A549 (cell line): ENCODE data around the gene ARMH3. TPM values are rescaled to one million over a fixed set of nuclear protein-coding genes. Genes with fewer than 3 reads are reported as not detected.

Experiments
- ATAC-seq, 2 experiments: fragments of 200-7000 bp in 1 of 2; fragments of >200 bp in 1 of 2; cut with Nextera tagmentation in 1 of 2; cut with Tn5 transposase in 1 of 2; 3 replicates each; pipeline versions ENCODE4 v1.8.0 to v1.9.1; 2018 to 2020; ENCODE audit warnings: mild to moderate bottlenecking in 1 of 2, moderate library complexity in 1 of 2
- CTCF ChIA-PET: fragments of 300-600 bp; sonication (Branson Sonifier 250); formaldehyde crosslinking; extraction: SDS; loops from one replicate; lab custom pipeline; 2021; ENCODE audit warnings: antibody characterized with exemption, inconsistent platforms; lab: Yijun Ruan, JAX
- POLR2A ChIA-PET: fragments of 350-600 bp; formaldehyde crosslinking; extraction: SDS; loops from one replicate; lab custom pipeline; 2021; ENCODE audit warnings: antibody characterized with exemption, inconsistent platforms; lab: Yijun Ruan, JAX
- DNase-seq, 2 experiments: peaks; one replicate each; pipeline versions ENCODE4 v3.0.0 to v3.0.0-alpha.2; 2011 to 2016; ENCODE audit warnings: low read depth in 1 of 2, low spot score in 1 of 2
- FAIRE-seq: peaks from 2 replicates; lab custom pipeline; 2011; peaks lifted over from hg19 to GRCh38; lab: Jason Lieb, UNC
- H3K27ac ChIP-seq, 2 experiments: fragments of >200 bp; sonication (Bioruptor Twin); formaldehyde crosslinking; 3 replicates each; pipeline ENCODE4 v1.5.1; 2016 to 2017
- H3K4me1 ChIP-seq: fragments of >200 bp; sonication (Bioruptor Twin); formaldehyde crosslinking; 3 replicates; pipeline ENCODE4 v1.6.1; 2016
- H3K4me2 ChIP-seq: fragments of >200 bp; sonication (Bioruptor Twin); formaldehyde crosslinking; 3 replicates; pipeline ENCODE4 v1.6.1; 2016
- H3K4me3 ChIP-seq: fragments of >200 bp; sonication (Bioruptor Twin); formaldehyde crosslinking; 3 replicates; pipeline ENCODE4 v1.5.1; 2016
- H3K9me3 ChIP-seq: fragments of >200 bp; sonication (Bioruptor Twin); formaldehyde crosslinking; 3 replicates; pipeline ENCODE4 v1.6.1; 2016
- ATOH8 ChIP-seq: fragments of 250-450 bp; sonication (Bioruptor Pico); IDR thresholded peaks from 2 replicates; pipeline ENCODE4 v1.5.0; 2020; ENCODE audit warnings: low read depth, mild to moderate bottlenecking, moderate library complexity
- BHLHE40 ChIP-seq: IDR thresholded peaks from 2 replicates; pipeline ENCODE4 v1.6.1; 2012; ENCODE audit warnings: low read depth, low read length, inconsistent platforms
- CTCF ChIP-seq: fragments of >200 bp; sonication (Bioruptor Twin); formaldehyde crosslinking; IDR thresholded peaks from 3 replicates; pipeline ENCODE4 v1.5.1; 2016
- ESRRA ChIP-seq: fragments of 150-350 bp; IDR thresholded peaks from 2 replicates; pipeline ENCODE4 v1.6.1; 2014; ENCODE audit warnings: mild to moderate bottlenecking, low read length, borderline replicate concordance
- FOSL2 ChIP-seq, 2 experiments: fragments of 450-650 bp in 1 of 2; fragments of >200 bp in 1 of 2; sonication (Bioruptor Twin) in 1 of 2; formaldehyde crosslinking; IDR thresholded peaks; 2 replicates each; pipeline versions ENCODE4 v1.5.0 to v1.6.1; 2016 to 2020; ENCODE audit warnings: mild to moderate bottlenecking in 1 of 2, moderate library complexity in 1 of 2
- HOXB13 ChIP-seq: fragments of 250-450 bp; sonication (Bioruptor Pico); IDR thresholded peaks from 2 replicates; pipeline ENCODE4 v1.5.0; 2020; ENCODE audit warnings: low read depth, mild to moderate bottlenecking, moderate library complexity
- JUN ChIP-seq, 2 experiments: fragments of >200 bp; sonication (Bioruptor Twin); formaldehyde crosslinking; IDR thresholded peaks; 2 replicates in 1 of 2; 3 replicates in 1 of 2; pipeline ENCODE4 v1.6.1; 2016 to 2017
- JUNB ChIP-seq: fragments of >200 bp; sonication (Bioruptor Twin); formaldehyde crosslinking; IDR thresholded peaks from 2 replicates; pipeline ENCODE4 v1.6.1; 2016
- KDM1A ChIP-seq: fragments of 200-600 bp; sonication (generic); IDR thresholded peaks from 2 replicates; pipeline ENCODE4 v1.6.1; 2016; ENCODE audit warnings: low read depth, mild to moderate bottlenecking
- KDM5A ChIP-seq: fragments of 200-600 bp; sonication (generic); IDR thresholded peaks from 2 replicates; pipeline ENCODE4 v1.6.1; 2016; ENCODE audit warnings: antibody characterized with exemption, mild to moderate bottlenecking
- PBX3 ChIP-seq: IDR thresholded peaks from 2 replicates; pipeline ENCODE4 v1.6.1; 2012
- RFX5 ChIP-seq: fragments of 450-650 bp; IDR thresholded peaks from 2 replicates; pipeline ENCODE4 v1.7.1; 2014; ENCODE audit warnings: antibody characterized with exemption, mild to moderate bottlenecking, moderate library complexity
- SMC3 ChIP-seq: fragments of >200 bp; sonication (Bioruptor Twin); formaldehyde crosslinking; IDR thresholded peaks from 3 replicates; pipeline ENCODE4 v1.6.1; 2018; ENCODE audit warnings: inconsistent platforms
- TFCP2L1 ChIP-seq: fragments of 250-450 bp; sonication (Bioruptor Pico); IDR thresholded peaks from 2 replicates; pipeline ENCODE4 v1.5.0; 2021; ENCODE audit warnings: mild to moderate bottlenecking
- ZC3H11A ChIP-seq: fragments of 450-650 bp; IDR thresholded peaks from 2 replicates; pipeline ENCODE4 v1.6.1; 2014; ENCODE audit warnings: antibody characterized with exemption, mild to moderate bottlenecking
- WGBS: methylation state at CpG from one replicate; pipeline ENCODE4 v1.1.6; 2017; ENCODE audit errors: missing lambda C conversion rate; 5-methylcytosine and 5-hydroxymethylcytosine counted together
- polyA plus RNA-seq, 4 experiments: library from polyadenylated mRNA; depleted of rRNA in 3 of 4; stranded (reverse); fragments of >200 nt; fragmentation: RNase III in 1 of 4; extraction: RNeasy Plus Mini Kit Qiagen cat#74134 plus additional on column Dnase treatment in 1 of 4; gene quantifications; 2 replicates in 3 of 4; 3 replicates in 1 of 4; pipeline ENCODE4 v1.2.3, GENCODE V29; 2011 to 2017
- TF ChIP-seq, protein P1 (sequence below): fragments of 450-650 bp; IDR thresholded peaks from 2 replicates; pipeline ENCODE4 v1.6.1; 2014; ENCODE audit warnings: antibody characterized with exemption
- TF ChIP-seq, protein P2 (sequence below): IDR thresholded peaks from 2 replicates; pipeline ENCODE4 v1.6.1; 2012

ARMH3 gene
- polyA plus RNA-seq, 2 of the 4 experiments (the other 2 are of a cell fraction), result 12.7 to 17.3 TPM

DNA sequence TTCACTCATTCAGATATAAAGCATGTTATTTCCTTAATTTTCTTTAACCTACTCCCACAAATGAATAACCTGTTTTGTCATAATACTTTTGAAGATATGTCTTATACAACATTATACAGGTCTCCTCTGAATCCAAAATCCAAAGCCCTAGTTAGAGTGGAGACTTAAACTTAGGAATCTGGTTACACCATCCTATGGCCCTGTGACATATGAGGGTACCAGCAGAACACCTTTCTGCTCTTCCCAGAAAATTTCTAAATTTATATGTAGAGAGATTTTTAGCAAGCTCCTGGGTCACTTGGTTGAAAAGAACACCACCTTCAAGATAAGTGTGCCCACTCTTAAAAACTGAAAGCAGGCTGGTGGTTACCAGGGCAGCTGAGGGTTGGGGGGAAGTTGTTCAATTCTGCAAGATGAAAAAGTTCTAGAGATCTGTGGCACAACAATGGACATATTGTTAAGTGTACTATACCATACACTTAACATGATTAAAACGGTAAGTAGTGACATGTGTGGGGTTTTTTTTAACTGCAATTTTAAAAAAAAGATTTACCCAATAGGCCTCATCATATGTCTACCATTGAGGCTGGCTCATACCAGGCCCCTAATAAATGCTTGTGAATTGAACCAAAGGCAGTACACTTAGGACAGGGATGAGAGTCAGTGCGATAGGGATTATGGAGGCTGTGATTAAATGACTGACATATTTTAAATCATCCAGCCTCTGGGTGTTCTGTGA is 174.8 kb downstream of the ARMH3 start:
- POLR2A ChIA-PET, result interaction anchor here (1.9 kb wide), 1 partner anchor 40 kb away, joined by 4 read pairs; no protein-coding TSS in a partner anchor
- no peak for ATAC-seq
- DNase-seq, result no peak
- Histone ChIP-seq H3K27ac (peak overlapping the region; percentile 2 to 66; a peak in 2 of 6 replicates), H3K4me2 (no peak overlapping the region; the same call in 2 of the 3 replicates), H3K4me3 (no peak overlapping the region), H3K4me1 (peaks cover 30% of the 10 kb centered on the region), H3K9me3 (no peaks in the 10 kb centered on the region)
- CTCF ChIA-PET, result interaction anchor here (0.8 to 15.5 kb wide), 8 partner anchors 8 to 192 kb away, joined by 3 to 211 read pairs (median 4); partner anchors contain the start of gene KCNIP2
- no peak for TF ChIP-seq PBX3
- TF ChIP-seq RFX5, result no peak
- TF ChIP-seq TFCP2L1 (CRISPR knock-in tag), result no peak
- no peak for TF ChIP-seq ESRRA
- TF ChIP-seq HOXB13 (CRISPR knock-in tag), result no peak
- no peak for TF ChIP-seq CTCF
- no peak for TF ChIP-seq SMC3
- TF ChIP-seq KDM1A, result no peak
- TF ChIP-seq KDM5A, result no peak
- FAIRE-seq, result no peak
- 82% methylated on average over 2 of the region's 2 CpGs for WGBS

DNA sequence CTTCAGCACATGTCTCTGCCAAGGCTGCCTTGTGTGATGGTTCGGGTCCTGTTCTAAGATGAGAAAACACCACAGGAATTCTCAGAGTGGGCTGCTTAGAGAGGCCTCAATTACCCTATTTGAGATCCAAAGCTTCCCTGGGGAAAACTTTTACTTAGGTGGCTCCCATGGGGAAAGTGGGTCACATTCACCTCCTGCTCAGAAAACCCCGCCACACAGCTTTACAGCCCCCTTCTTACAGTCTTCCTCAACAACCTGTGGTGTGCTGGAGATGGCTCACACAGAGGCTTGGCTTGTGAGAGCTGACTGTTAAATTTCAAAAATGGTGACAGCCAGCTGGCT is 175.8 kb downstream of the ARMH3 start:
- no peak for FAIRE-seq

DNA sequence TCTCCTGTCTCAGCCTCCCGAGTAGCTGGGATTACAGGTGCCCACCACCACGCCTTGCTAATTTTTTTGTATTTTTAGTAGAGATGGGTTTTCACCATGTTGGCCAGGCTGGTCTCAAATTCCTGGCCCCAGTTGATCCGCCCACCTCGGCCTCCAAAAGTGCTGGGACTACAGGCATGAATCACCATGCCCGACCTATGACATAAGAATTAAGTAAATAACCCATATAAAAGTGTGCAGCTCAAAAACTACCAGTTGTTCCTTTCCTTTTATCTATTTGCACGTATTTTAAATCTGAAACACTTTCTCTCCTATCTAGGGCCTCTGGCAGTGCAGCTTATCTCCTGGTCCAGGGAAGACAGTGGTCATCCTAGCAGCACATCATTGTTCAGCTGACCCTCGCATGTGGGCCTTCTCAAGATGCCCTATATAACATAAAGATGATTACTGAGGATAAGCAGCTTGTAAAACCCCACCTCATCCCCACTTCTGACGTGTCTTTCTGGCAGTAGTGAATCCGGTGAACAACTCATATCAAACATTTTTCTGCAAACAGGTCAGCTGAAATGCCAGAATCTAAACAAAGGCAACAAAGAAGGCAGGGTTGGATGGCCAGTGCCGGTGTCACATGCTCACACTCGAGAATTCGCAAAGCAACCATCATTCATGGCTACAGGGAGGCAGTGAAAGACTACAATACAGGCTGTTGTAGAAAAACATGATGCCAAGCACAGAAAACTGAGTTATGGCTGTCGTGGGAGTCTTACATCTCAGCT is 176.3 kb downstream of the ARMH3 start:
- Histone ChIP-seq H3K4me2 (peak overlapping the region; percentile 73), H3K4me3 (no peak overlapping the region), H3K4me1 (peaks cover 30% of the 10 kb centered on the region), H3K27ac (peak overlapping the region; percentile 66 to 80), H3K9me3 (no peaks in the 10 kb centered on the region)
- FAIRE-seq (no peak), DNase-seq (peak in 1 of 2 experiments; percentile 77), ATAC-seq (peak; percentile 82 to 84)
- POLR2A ChIA-PET, result interaction anchor here (0.5 to 1.9 kb wide), 4 partner anchors 39 to 1017 kb away, joined by 3 to 5 read pairs (median 4); no protein-coding TSS in a partner anchor
- CTCF ChIA-PET, result interaction anchor here (0.6 to 15.5 kb wide), 10 partner anchors 10 to 194 kb away, joined by 3 to 211 read pairs (median 4); partner anchors contain the start of gene KCNIP2
- 27% methylated on average over 13 of the region's 13 CpGs for WGBS
- TF ChIP-seq ZC3H11A (no peak), BHLHE40 (no peak), ATOH8 (CRISPR knock-in tag) (no peak), JUN (IDR thresholded peaks at IDR 0.05) (no peak), JUNB (peak; percentile 64), FOSL2 (IDR thresholded peaks at IDR 0.05) (no peak), FOSL2 (CRISPR knock-in tag; IDR thresholded peaks at IDR 0.05) (0 out of 2 replicates have a peak, but pooled peaks have one; percentile 27)
- TF ChIP-seq, protein P1, sequence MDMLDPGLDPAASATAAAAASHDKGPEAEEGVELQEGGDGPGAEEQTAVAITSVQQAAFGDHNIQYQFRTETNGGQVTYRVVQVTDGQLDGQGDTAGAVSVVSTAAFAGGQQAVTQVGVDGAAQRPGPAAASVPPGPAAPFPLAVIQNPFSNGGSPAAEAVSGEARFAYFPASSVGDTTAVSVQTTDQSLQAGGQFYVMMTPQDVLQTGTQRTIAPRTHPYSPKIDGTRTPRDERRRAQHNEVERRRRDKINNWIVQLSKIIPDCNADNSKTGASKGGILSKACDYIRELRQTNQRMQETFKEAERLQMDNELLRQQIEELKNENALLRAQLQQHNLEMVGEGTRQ, result no peak
- TF ChIP-seq, protein P2, sequence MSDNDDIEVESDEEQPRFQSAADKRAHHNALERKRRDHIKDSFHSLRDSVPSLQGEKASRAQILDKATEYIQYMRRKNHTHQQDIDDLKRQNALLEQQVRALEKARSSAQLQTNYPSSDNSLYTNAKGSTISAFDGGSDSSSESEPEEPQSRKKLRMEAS, result peak; percentile 51

More for the DNA sequence above, 175.8 kb downstream of the ARMH3 start:
- ATAC-seq, result peak in 1 of 2 experiments; percentile 23; a peak in 2 of 6 replicates
- Histone ChIP-seq H3K4me1 (peaks cover 30% of the 10 kb centered on the region), H3K27ac (peak overlapping the region; percentile 66 to 80), H3K4me3 (no peak overlapping the region), H3K9me3 (no peaks in the 10 kb centered on the region), H3K4me2 (peak overlapping the region; percentile 73)
- POLR2A ChIA-PET, result interaction anchor here (0.5 to 1.9 kb wide), 3 partner anchors 39 to 1016 kb away, joined by 3 to 4 read pairs (median 4); no protein-coding TSS in a partner anchor
- no peak for DNase-seq
- WGBS, result 89% methylated on average over 2 of the region's 2 CpGs
- TF ChIP-seq KDM1A, result no peak
- CTCF ChIA-PET, result interaction anchor here (0.5 to 15.5 kb wide), 11 partner anchors 9 to 199 kb away, joined by 3 to 211 read pairs (median 4); partner anchors contain the start of gene KCNIP2
